HEK293T (cell line): Measurements from ENCODE around the gene LCT.
"Not testable (repeated sequence)": the region's sequence is repeated elsewhere in the genome, so short reads cannot be mapped to it uniquely, and the experiment has no call there.

Source experiments
- CTCF ChIA-PET: fragments of 350-600 bp; formaldehyde crosslinking; extraction: SDS; loops from one replicate; lab custom pipeline; 2021; ENCODE audit warnings: antibody characterized with exemption, inconsistent platforms; lab: Yijun Ruan, JAX
- POLR2A ChIA-PET: fragments of 350-600 bp; formaldehyde crosslinking; extraction: SDS; loops from one replicate; lab custom pipeline; 2020; ENCODE audit warnings: antibody characterized with exemption, inconsistent platforms; lab: Yijun Ruan, JAX
- DNase-seq: peaks from one replicate; pipeline ENCODE4 v3.0.0; 2012; ENCODE audit warnings: mixed read lengths; ENCODE audit errors: extremely low spot score
- ARNT ChIP-seq: fragments of 450-650 bp; IDR thresholded peaks from 2 replicates; pipeline ENCODE4 v1.6.1; 2017; ENCODE audit warnings: mild to moderate bottlenecking
- BHLHE40 ChIP-seq: fragments of 450-650 bp; IDR thresholded peaks from 2 replicates; pipeline ENCODE4 v1.6.1; 2016; ENCODE audit warnings: mild to moderate bottlenecking, moderate library complexity, borderline replicate concordance
- CTBP1 ChIP-seq: fragments of 450-650 bp; IDR thresholded peaks from 2 replicates; pipeline ENCODE4 v1.6.1; 2016; ENCODE audit warnings: borderline replicate concordance
- ELF4 ChIP-seq: fragments of 450-650 bp; IDR thresholded peaks from 2 replicates; pipeline ENCODE4 v1.6.1; 2017; ENCODE audit warnings: antibody characterized with exemption
- FOXA1 ChIP-seq: fragments of 450-650 bp; IDR thresholded peaks from 2 replicates; pipeline ENCODE4 v1.6.1; 2016; ENCODE audit warnings: mild to moderate bottlenecking
- FOXK2 ChIP-seq: fragments of 450-650 bp; IDR thresholded peaks from 2 replicates; pipeline ENCODE4 v1.6.1; 2016; ENCODE audit warnings: mild to moderate bottlenecking
- FOXM1 ChIP-seq: fragments of 450-650 bp; IDR thresholded peaks from 2 replicates; pipeline ENCODE4 v1.6.1; 2017; ENCODE audit warnings: mild to moderate bottlenecking, borderline replicate concordance
- HDGF ChIP-seq: fragments of 450-650 bp; IDR thresholded peaks from 2 replicates; pipeline ENCODE4 v1.6.1; 2017; ENCODE audit warnings: antibody characterized with exemption, borderline replicate concordance
- L3MBTL2 ChIP-seq: fragments of 450-650 bp; conservative IDR thresholded peaks from 2 replicates; pipeline ENCODE4 v1.6.1; 2016; ENCODE audit warnings: mild to moderate bottlenecking
- LEF1 ChIP-seq: fragments of 450-650 bp; IDR thresholded peaks from 2 replicates; pipeline ENCODE4 v1.6.1; 2017; ENCODE audit warnings: mild to moderate bottlenecking, borderline replicate concordance
- NFRKB ChIP-seq: fragments of 450-650 bp; IDR thresholded peaks from 2 replicates; pipeline ENCODE4 v1.6.1; 2016; ENCODE audit warnings: mild to moderate bottlenecking, moderate library complexity
- PKNOX1 ChIP-seq: fragments of 450-650 bp; IDR thresholded peaks from 2 replicates; pipeline ENCODE4 v1.6.1; 2016
- SP1 ChIP-seq: fragments of 450-650 bp; IDR thresholded peaks from 2 replicates; pipeline ENCODE4 v1.6.1; 2017
- SUZ12 ChIP-seq: fragments of 450-650 bp; IDR thresholded peaks from 2 replicates; pipeline ENCODE4 v1.6.1; 2016; ENCODE audit warnings: mild to moderate bottlenecking
- TARDBP ChIP-seq: fragments of 450-650 bp; IDR thresholded peaks from 2 replicates; pipeline ENCODE4 v1.6.1; 2016
- ZNF384 ChIP-seq: fragments of 450-650 bp; IDR thresholded peaks from 2 replicates; pipeline ENCODE4 v1.6.1; 2016

LCT gene

GRCh38 chr2:135836596-135837270 lies at the start of gene LCT:
Gene LCT, minus strand, starts transcription at chr2:135837184. Its CDS starts 15 bp downstream, at chr2:135837169.
- ChIA-PET POLR2A (no interaction called here), CTCF (no interaction called here)
- DNase-seq = no peak
- TF ChIP-seq FOXM1 = no peak
- TF ChIP-seq SP1 = no peak
- TF ChIP-seq PKNOX1 = no peak
- TF ChIP-seq ELF4 = no peak
- TF ChIP-seq LEF1 = no peak
- no peak for TF ChIP-seq ZNF384
- TF ChIP-seq TARDBP = no peak
- TF ChIP-seq CTBP1 = no peak
- TF ChIP-seq BHLHE40 = no peak
- no peak for TF ChIP-seq HDGF
- TF ChIP-seq ARNT = no peak
- no peak for TF ChIP-seq SUZ12
- no peak for TF ChIP-seq FOXK2
- no peak for TF ChIP-seq FOXA1

GRCh38 chr2:135885709-135886108 lies 48.7 kb upstream of the LCT start:
- TF ChIP-seq FOXK2 (no peak), FOXA1 (no peak), FOXM1 (no peak), SUZ12 (no peak), PKNOX1 (no peak), LEF1 (no peak), TARDBP (no peak), HDGF (no peak), CTBP1 (no peak), ARNT (no peak), NFRKB (no peak), BHLHE40 (no peak), ELF4 (no peak), L3MBTL2 (no peak), SP1 (no peak)
- no peak for DNase-seq
- ChIA-PET POLR2A (interaction anchor here (0.8 kb wide), 1 partner anchor 10 kb away, joined by 3 read pairs; no protein-coding TSS in a partner anchor), CTCF (no interaction called here)

GRCh38 chr2:135882415-135882814 lies 45.4 kb upstream of the LCT start:
- CTCF ChIA-PET = interaction anchor here (0.5 kb wide), 1 partner anchor 498 kb away, joined by 3 read pairs; no protein-coding TSS in a partner anchor
- DNase-seq = no peak
- POLR2A ChIA-PET = no interaction called here
- TF ChIP-seq ARNT (no peak), ELF4 (no peak), HDGF (no peak), NFRKB (no peak), ZNF384 (no peak), CTBP1 (no peak), L3MBTL2 (peak; percentile 32; the same call in 1 of the 2 replicates), SP1 (no peak), PKNOX1 (peak; percentile 50), SUZ12 (no peak), LEF1 (no peak)

GRCh38 chr2:135876770-135877169 lies 39.8 kb upstream of the LCT start:
- DNase-seq, CTCF ChIA-PET: not testable (repeated sequence)
- POLR2A ChIA-PET = interaction anchor here (0.9 kb wide), 1 partner anchor 109 kb away, joined by 3 read pairs; the partner anchor contains the start of gene DARS1

- DNase-seq = peak; percentile 96
- ChIA-PET CTCF (interaction anchor here (0.6 kb wide), 1 partner anchor 9 kb away, joined by 3 read pairs; no protein-coding TSS in a partner anchor), POLR2A (interaction anchor here (0.9 to 1.5 kb wide), 3 partner anchors 30 to 109 kb away, joined by 3 read pairs; partner anchors contain the start of gene DARS1)
- TF ChIP-seq ZNF384 (no peak), L3MBTL2 (peak; percentile 76)
Measured at GRCh38 chr2:135876066-135876711, 39.2 kb upstream of the LCT start, which contains the start of gene MCM6. Gene MCM6, minus strand, starts transcription at chr2:135876443. Its CDS starts 78 bp downstream, at chr2:135876365.
